Stimulated activated CD8-positive, alpha-beta memory T cell treated with anti-CD3 and anti-CD28 coated beads, Interleukin-12 subunit alpha, Interleukin-12 subunit beta, amount 100 ng/mL, for 1 hour (primary cell): ENCODE results near the gene C10orf71.

Experiments
- DNase-seq: peaks from one replicate; pipeline ENCODE4 v3.0.0-alpha.2; 2020; ENCODE audit warnings: low read depth

C10orf71 gene

GRCh38 chr10:49338604-49339003 lies 39.6 kb downstream of the C10orf71 start:
- no peak for DNase-seq

- no peak for DNase-seq
Measured at GRCh38 chr10:49344840-49345239, 45.9 kb downstream of the C10orf71 start.

- DNase-seq = no peak
Measured at GRCh38 chr10:49347342-49347741, 48.4 kb downstream of the C10orf71 start.

GRCh38 chr10:49347827-49348226 lies 48.9 kb downstream of the C10orf71 start:
- DNase-seq = no peak

GRCh38 chr10:49348593-49348992 lies 49.6 kb downstream of the C10orf71 start:
- no peak for DNase-seq

GRCh38 chr10:49349390-49349789 lies 50.4 kb downstream of the C10orf71 start:
- DNase-seq = no peak

GRCh38 chr10:49350138-49350537 lies 51.2 kb downstream of the C10orf71 start:
- no peak for DNase-seq

GRCh38 chr10:49350846-49351532 lies 52.0 kb downstream of the C10orf71 start:
- no peak for DNase-seq

- no peak for DNase-seq
Measured at GRCh38 chr10:49351669-49352068, 52.7 kb downstream of the C10orf71 start.

GRCh38 chr10:49352323-49352722 lies 53.4 kb downstream of the C10orf71 start:
- no peak for DNase-seq

- no peak for DNase-seq
Measured at GRCh38 chr10:49353026-49353894, 54.3 kb downstream of the C10orf71 start.

GRCh38 chr10:49353895-49354566 lies 55.1 kb downstream of the C10orf71 start:
- DNase-seq = no peak

GRCh38 chr10:49354593-49354992 lies 55.6 kb downstream of the C10orf71 start:
- DNase-seq = no peak

GRCh38 chr10:49355221-49355620 lies 56.3 kb downstream of the C10orf71 start:
- no peak for DNase-seq

GRCh38 chr10:49356181-49356580 lies 57.2 kb downstream of the C10orf71 start:
- no peak for DNase-seq

GRCh38 chr10:49356944-49357343 lies 58.0 kb downstream of the C10orf71 start:
- no peak for DNase-seq

- DNase-seq = no peak
Measured at GRCh38 chr10:49357910-49358309, 58.9 kb downstream of the C10orf71 start.

GRCh38 chr10:49359349-49360270 lies 60.6 kb downstream of the C10orf71 start:
- no peak for DNase-seq

- no peak for DNase-seq
Measured at GRCh38 chr10:49360271-49361177, 61.6 kb downstream of the C10orf71 start.

- no peak for DNase-seq
Measured at GRCh38 chr10:49361178-49361554, 62.2 kb downstream of the C10orf71 start.
